H1 (cell line): ENCODE measurements around the gene SH2B2. TPM values are rescaled to one million over a fixed set of nuclear protein-coding genes. Genes with fewer than 3 reads are reported as not detected.

Experiments
- ATF2 ChIP-seq: IDR thresholded peaks from 2 replicates; pipeline ENCODE4 v1.6.1; 2012; ENCODE audit warnings: low read length, inconsistent platforms
- BACH1 ChIP-seq: IDR thresholded peaks from 2 replicates; pipeline ENCODE4 v1.6.1; 2012; ENCODE audit warnings: low read length, improper control_type of control experiment
- BCL11A ChIP-seq, 2 experiments: IDR thresholded peaks; one replicate each; pipeline ENCODE4 v1.6.1; 2011; ENCODE audit warnings: low read depth in 2 of 2, low read length in 2 of 2, mild to moderate bottlenecking in 2 of 2
- CHD2 ChIP-seq: IDR thresholded peaks from 2 replicates; pipeline ENCODE4 v1.6.1; 2012; ENCODE audit warnings: low read length, improper control_type of control experiment
- EGR1 ChIP-seq: IDR thresholded peaks from 2 replicates; pipeline ENCODE4 v1.6.1; 2011; ENCODE audit warnings: low read depth, low read length, borderline replicate concordance
- EP300 ChIP-seq, 2 experiments: IDR thresholded peaks; 1 replicate in 1 of 2; 2 replicates in 1 of 2; pipeline ENCODE4 v1.6.1; 2011 to 2012; ENCODE audit warnings: low read depth in 2 of 2, low read length in 2 of 2, mild to moderate bottlenecking in 2 of 2, borderline replicate concordance in 1 of 2, inconsistent platforms in 1 of 2, moderate library complexity in 1 of 2
- JUND ChIP-seq: IDR thresholded peaks from 2 replicates; pipeline ENCODE4 v1.6.1; 2011; ENCODE audit warnings: mild to moderate bottlenecking, improper control_type of control experiment, low read length
- RFX5 ChIP-seq: IDR thresholded peaks from 2 replicates; pipeline ENCODE4 v1.6.1; 2011; ENCODE audit warnings: low read depth, low read length, improper control_type of control experiment, borderline replicate concordance
- polyA plus RNA-seq, 7 experiments: library from polyadenylated mRNA; depleted of rRNA in 3 of 7; stranded (reverse) in 5 of 7; unstranded in 2 of 7; fragments of >200 nt in 5 of 7; fragments of 200-250 nt in 2 of 7; gene quantifications; 1 replicate in 5 of 7; 2 replicates in 1 of 7; 4 replicates in 1 of 7; pipeline versions ENCODE4 v1.2.1 to v1.2.3, GENCODE V29; 2011 to 2013; ENCODE audit warnings: missing spikeins in 2 of 7, mixed read lengths in 2 of 7
- total RNA-seq: library from RNA; stranded (reverse); fragmentation: NEBNext Ultra II Directional; extraction: Animal tissue kit (Norgen Biotek cat#: 25700); gene quantifications from 2 replicates; pipeline ENCODE4 v1.2.1, GENCODE V29; 2021

Gene SH2B2
- total and polyA plus RNA-seq, 2 of the 8 experiments (the other 6 are each of a cell fraction or from before 2014, with no cell fraction given): 11.5 to 18.7 TPM

GRCh38 chr7:102253973-102254370, 32.7 kb upstream of the SH2B2 start (continued):
- TF ChIP-seq ATF2 (no peak), BACH1 (no peak), RFX5 (no peak), JUND (no peak), BCL11A (IDR thresholded peaks at IDR 0.05; ENCODE audit: low read depth in 2 of 2, low read length in 2 of 2) (no peak), EGR1 (no peak), CHD2 (no peak), EP300 (IDR thresholded peaks at IDR 0.05; ENCODE audit: borderline replicate concordance in 1 of 2, low read depth in 2 of 2, low read length in 2 of 2) (no peak)
